ENCODE results near the gene RCOR2.

The RCOR2 gene

DNA sequence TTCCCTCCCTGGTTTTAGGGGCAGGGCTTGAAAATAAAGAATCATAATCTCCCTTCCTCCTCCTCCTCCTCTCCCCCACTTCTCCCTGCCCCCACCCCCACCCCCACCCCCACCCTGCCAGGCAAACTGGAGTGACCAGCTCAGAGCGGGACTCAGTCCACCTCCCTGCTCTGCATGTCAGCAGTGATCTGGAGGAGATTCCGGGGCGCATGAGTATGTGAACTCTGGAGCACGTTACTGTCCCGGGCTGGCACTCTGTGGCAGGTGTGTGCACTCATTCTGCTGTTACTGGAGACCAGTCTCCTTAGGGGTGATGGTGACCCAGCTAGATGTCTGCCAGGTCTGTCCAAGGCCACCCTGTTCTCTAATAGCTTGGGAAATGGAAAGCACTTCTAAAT lies 44.2 kb downstream of the RCOR2 start:
- no peak overlapping the region for H3K4me3 ChIP-seq (replicated peaks; ENCODE audit: low read depth, low read length)
- TF ChIP-seq, protein P1, sequence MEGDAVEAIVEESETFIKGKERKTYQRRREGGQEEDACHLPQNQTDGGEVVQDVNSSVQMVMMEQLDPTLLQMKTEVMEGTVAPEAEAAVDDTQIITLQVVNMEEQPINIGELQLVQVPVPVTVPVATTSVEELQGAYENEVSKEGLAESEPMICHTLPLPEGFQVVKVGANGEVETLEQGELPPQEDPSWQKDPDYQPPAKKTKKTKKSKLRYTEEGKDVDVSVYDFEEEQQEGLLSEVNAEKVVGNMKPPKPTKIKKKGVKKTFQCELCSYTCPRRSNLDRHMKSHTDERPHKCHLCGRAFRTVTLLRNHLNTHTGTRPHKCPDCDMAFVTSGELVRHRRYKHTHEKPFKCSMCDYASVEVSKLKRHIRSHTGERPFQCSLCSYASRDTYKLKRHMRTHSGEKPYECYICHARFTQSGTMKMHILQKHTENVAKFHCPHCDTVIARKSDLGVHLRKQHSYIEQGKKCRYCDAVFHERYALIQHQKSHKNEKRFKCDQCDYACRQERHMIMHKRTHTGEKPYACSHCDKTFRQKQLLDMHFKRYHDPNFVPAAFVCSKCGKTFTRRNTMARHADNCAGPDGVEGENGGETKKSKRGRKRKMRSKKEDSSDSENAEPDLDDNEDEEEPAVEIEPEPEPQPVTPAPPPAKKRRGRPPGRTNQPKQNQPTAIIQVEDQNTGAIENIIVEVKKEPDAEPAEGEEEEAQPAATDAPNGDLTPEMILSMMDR (IDR thresholded peaks at IDR 0.05; ENCODE audit: low read length, missing control alignments): no peak

DNA sequence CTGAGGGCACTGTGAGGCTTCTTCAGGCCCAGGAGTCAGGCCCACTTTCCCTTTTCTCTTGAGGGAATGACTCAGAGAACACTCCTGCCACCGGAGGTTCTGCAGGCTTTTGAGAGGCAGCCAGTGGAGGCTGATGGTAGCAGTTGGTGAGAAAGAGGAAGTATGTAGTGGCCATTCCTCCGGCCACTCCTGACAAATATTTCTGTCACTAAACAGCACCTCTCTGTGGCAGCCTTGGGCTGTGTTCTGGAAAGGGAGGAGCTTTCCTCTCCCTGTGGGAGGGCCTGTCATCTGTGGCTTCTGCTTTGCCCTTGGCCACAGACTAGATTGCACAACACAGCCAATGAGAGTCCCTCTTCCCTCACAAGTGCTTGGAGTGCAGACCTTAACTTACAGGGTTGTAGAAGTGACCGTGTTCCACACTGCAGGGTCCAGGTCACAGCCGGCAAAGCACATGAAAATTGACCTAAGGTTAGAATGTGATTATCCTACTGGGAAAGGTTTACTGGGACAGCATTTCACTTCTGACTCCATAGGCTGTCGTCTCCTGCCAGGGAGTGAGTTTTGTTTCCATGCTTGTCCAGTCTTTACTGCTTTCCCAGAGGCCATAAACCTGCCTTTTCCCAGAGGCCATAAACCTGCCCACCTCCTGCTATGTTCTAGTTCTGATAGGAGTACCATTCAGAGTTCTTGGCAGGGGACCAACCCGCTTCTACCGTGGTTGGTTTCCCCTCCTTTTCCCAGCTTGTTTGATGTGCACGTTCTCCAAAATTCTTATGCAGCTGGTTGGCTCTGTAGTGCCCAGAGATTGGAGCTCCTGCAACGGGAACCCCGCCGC lies 44.8 kb downstream of the RCOR2 start:
- H3K4me3 ChIP-seq (replicated peaks; ENCODE audit: low read depth, low read length): no peak overlapping the region
- TF ChIP-seq, protein P1 (IDR thresholded peaks at IDR 0.05; ENCODE audit: low read length, missing control alignments): peak; percentile 47
- peak; percentile 94 for DNase-seq (ENCODE audit: low read depth)

More for the DNA sequence above, 44.2 kb downstream of the RCOR2 start:
- no peak for DNase-seq (ENCODE audit: low read depth)

DNA sequence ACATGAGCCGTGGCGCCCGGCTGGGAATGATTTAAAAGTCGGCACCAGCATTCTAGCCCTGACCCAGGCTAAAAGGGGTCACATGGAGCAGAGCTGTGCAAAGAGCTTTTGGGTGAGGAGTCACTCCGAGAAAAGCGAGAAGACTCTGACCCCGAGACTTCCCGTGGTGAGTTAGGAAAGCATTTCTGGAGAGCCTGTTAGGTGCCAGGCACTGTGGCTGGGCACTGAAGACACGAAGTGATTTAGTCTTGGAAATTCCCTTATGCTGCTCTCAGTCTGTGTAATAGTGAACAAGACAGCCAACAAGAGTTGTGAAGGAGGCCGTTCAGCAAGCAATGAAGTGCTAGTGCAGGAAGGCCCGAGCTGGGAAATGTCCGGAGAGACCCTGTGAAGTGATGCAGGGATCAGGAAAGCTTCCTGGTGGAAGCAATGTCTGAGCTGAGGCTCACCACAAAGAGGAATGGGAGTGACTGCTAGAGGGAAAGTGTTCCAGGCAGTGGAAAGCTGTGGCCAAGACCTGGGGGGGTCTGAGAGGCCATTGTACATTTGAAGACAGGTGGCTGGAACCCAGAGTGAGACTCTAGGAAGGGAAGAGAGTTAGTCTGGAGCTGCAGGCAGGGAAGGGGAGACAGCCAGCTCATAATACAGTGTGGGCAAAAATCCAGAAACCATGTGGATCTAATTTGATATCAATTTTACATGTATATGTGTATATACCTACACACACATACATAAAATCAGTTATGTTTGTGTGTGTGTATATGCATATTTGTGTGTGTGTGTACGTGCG lies 46.4 kb downstream of the RCOR2 start:
- no peak for DNase-seq (ENCODE audit: low read depth)
- no peak overlapping the region for H3K4me3 ChIP-seq (replicated peaks; ENCODE audit: low read depth, low read length)
- TF ChIP-seq, protein P1 (IDR thresholded peaks at IDR 0.05; ENCODE audit: low read length, missing control alignments): no peak

DNA sequence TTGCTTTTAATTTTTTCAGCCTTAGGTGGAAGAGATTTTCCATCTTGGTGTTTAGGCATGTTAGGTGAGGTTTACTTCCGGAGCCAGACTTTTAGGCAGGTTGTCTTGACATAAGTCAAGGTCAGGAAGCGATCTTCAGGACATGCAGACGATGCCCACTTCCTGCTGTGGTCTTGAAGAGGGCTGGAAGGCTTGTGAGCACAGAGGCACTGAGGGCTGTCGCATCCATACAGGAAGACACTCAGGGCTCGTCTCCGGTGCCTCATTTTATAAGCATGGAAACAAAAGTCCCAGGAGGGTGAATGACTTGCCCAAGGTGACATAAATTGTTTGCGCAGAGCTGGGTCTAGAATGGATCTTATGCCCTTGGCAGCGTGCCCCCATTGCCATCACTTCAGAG lies 47.3 kb downstream of the RCOR2 start:
- H3K4me3 ChIP-seq (replicated peaks; ENCODE audit: low read depth, low read length): no peak overlapping the region
- DNase-seq (ENCODE audit: low read depth): no peak
- TF ChIP-seq, protein P1 (IDR thresholded peaks at IDR 0.05; ENCODE audit: low read length, missing control alignments): no peak

DNA sequence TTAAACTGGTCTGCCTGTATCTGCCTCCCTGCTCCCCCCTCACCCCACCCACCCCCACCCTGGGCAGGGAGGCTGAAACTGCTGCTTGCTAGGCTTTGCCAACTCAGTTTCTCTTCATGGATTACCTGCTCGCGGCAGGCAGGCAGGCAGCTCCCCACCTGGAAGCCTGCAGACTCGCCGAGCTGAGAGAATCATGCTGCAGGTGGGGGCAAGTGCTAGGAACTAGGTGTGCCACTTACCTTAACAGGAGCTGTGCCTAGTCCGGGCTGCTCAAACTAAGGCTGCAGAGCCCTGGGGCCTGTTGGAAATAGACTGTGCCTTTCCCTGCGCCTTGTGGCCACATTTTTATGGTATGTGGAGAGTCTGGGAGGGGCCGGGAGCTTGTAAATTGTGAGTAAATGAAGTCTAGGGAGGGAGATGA lies 47.8 kb downstream of the RCOR2 start:
- no peak overlapping the region for H3K4me3 ChIP-seq (replicated peaks; ENCODE audit: low read depth, low read length)
- no peak for DNase-seq (ENCODE audit: low read depth)
- TF ChIP-seq, protein P1 (IDR thresholded peaks at IDR 0.05; ENCODE audit: low read length, missing control alignments): no peak

DNA sequence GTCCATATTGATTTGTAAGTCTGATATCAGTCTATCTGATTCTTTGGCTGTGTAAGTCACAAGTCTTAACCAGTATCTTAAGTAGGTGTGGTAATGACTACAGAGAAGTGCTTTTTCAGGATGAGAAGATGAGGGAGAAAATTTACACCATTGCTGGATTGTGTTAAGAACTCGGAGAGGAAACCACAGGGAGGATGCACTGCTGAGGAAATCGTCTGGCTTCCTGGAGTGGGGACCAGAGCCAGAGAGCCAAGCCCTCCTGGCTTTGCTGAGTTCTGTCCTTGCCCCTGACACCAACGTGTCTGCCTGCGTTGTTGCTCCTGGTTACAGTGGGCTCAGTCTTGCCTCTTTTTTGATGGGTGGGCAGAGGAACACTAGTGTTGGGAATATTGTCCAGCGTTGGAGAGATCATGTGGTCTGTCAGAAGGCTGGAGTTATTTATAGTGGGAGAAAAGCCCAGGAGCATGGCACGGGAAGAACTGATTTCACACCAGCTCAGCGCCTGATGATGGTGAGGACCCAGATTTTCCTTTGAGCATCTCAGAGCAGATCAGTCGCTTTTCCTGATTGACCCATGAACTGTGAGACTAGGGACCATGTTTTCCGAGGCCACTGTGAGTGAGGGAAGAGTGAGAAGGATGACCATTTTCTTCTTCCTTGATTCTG lies 48.4 kb downstream of the RCOR2 start:
- TF ChIP-seq, protein P1 (IDR thresholded peaks at IDR 0.05; ENCODE audit: low read length, missing control alignments): no peak
- DNase-seq (ENCODE audit: low read depth): no peak
- H3K4me3 ChIP-seq (replicated peaks; ENCODE audit: low read depth, low read length): no peak overlapping the region
